HFF-Myc (cell line): ENCODE results near the gene IFNL1.
"Not testable (repeated sequence)": the region's sequence is repeated elsewhere in the genome, so short reads cannot be mapped to it uniquely, and the experiment has no call there.

ENCODE experiments used
- DNase-seq: peaks from one replicate; pipeline ENCODE4 v3.0.0-alpha.2; 2011; ENCODE audit warnings: low read depth; ENCODE audit errors: extremely low read depth
- H3K4me3 ChIP-seq: replicated peaks from 2 replicates; pipeline ENCODE4 v1.5.1; 2011; ENCODE audit warnings: low read depth, mild to moderate bottlenecking, control low read depth, low read length
- CTCF ChIP-seq: IDR thresholded peaks from 2 replicates; pipeline ENCODE4 v1.5.1; 2012; ENCODE audit warnings: mild to moderate bottlenecking, low read depth, low read length, control low read depth; ENCODE audit errors: missing control alignments

The IFNL1 gene

GRCh38 chr19:39334444-39334976 is 38.3 kb downstream of the IFNL1 start:
- no peak overlapping the region for H3K4me3 ChIP-seq
- no peak for DNase-seq
- no peak for TF ChIP-seq CTCF

- TF ChIP-seq CTCF: no peak
- H3K4me3 ChIP-seq: no peak overlapping the region
- no peak for DNase-seq
Observed at GRCh38 chr19:39335168-39335548, 39.0 kb downstream of the IFNL1 start.

- no peak for DNase-seq
- TF ChIP-seq CTCF: no peak
- H3K4me3 ChIP-seq: no peak overlapping the region
Observed at GRCh38 chr19:39336483-39336882, 40.3 kb downstream of the IFNL1 start.

GRCh38 chr19:39339674-39340073 is 43.5 kb downstream of the IFNL1 start:
- no peak overlapping the region for H3K4me3 ChIP-seq
- TF ChIP-seq CTCF: no peak
- DNase-seq: no peak

GRCh38 chr19:39340156-39340555 is 43.9 kb downstream of the IFNL1 start:
- DNase-seq, H3K4me3 ChIP-seq: not testable (repeated sequence)

- peak overlapping the region; percentile 98 for H3K4me3 ChIP-seq
- no peak for DNase-seq
- no peak for TF ChIP-seq CTCF
Observed at GRCh38 chr19:39341129-39341718, 45.0 kb downstream of the IFNL1 start.

GRCh38 chr19:39341719-39342604 is 45.8 kb downstream of the IFNL1 start, which contains the start of gene SAMD4B:
SAMD4B (plus strand) TSS chr19:39342421; CDS start chr19:39356894, 14,473 bp downstream.
- peak within 1 kb of the TSS; percentile 98 for H3K4me3 ChIP-seq
- peak; percentile 49 for TF ChIP-seq CTCF
- DNase-seq: peak; percentile 83
